HG03280 (cell line): ENCODE data around the gene AMH.
"Not testable (repeated sequence)": the region's sequence is repeated elsewhere in the genome, so short reads cannot be mapped to it uniquely, and the experiment has no call there.

Source experiments
- ATAC-seq: cut with Tn5 transposase; IDR thresholded peaks from one replicate; pipeline ENCODE4 v1.9.1; 2021; ENCODE audit warnings: mild to moderate bottlenecking, moderate library complexity; ENCODE audit not compliant: unreplicated experiment

Gene AMH

DNA sequence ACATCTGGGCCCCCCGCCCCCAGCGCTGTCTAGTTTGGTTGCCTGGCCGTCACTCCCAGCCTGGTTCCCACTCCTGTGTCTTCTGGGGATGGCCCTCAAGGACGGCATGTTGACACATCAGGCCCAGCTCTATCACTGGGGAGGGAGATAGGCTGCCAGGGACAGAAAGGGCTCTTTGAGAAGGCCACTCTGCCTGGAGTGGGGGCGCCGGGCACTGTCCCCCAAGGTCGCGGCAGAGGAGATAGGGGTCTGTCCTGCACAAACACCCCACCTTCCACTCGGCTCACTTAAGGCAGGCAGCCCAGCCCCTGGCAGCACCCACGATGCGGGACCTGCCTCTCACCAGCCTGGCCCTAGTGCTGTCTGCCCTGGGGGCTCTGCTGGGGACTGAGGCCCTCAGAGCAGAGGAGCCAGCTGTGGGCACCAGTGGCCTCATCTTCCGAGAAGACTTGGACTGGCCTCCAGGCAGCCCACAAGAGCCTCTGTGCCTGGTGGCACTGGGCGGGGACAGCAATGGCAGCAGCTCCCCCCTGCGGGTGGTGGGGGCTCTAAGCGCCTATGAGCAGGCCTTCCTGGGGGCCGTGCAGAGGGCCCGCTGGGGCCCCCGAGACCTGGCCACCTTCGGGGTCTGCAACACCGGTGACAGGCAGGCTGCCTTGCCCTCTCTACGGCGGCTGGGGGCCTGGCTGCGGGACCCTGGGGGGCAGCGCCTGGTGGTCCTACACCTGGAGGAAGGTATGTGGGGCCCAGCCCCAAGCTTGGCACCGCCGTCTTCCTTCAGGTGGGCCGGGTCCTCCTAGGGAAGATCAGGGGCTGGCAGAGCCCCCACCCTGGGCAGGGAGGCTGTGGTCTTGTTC, at the start of gene AMH:
Gene AMH, plus strand, starts transcription at position 314 of the 857 bp plus-strand sequence. Its CDS starts 10 bp downstream, at position 324.
- ATAC-seq: no peak

DNA sequence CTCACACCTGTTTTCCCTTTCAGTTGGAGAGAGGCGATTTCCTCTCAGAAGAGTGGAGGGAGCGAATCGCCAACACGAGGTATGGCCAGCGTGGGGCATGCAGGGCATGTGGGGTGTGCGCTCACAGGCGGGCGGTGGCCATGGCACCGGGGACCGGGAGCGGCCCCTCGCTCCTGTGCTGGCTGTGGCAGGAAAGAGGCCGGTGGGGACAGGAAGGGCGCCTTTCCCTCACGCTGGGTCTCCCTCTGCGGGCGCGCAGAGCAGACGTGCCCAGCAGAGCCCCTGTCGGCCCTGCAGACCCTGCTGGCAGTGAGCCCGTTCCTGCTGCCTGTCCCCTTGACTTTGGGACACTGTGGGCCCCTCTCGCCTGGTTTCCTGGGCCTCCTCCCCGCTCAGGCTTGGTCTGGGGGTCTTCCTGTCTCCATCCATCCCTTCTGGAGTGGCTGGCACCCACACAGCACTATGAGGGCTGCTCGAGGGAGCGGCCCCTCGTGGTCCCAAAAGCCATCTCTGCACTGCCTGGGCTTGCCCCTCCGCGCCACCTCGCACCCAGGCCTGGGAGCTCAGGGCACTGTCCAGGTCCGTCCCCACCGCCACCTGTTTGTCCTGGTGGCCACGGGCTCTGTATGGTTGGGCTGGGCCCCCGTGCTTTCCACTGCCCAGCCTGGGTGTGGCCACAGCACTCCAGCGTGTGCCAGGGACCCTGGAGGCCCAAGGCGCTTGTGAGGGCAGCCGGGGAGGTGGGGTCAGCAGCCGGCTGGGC, 49.1 kb upstream of the AMH start:
- no peak for ATAC-seq

DNA sequence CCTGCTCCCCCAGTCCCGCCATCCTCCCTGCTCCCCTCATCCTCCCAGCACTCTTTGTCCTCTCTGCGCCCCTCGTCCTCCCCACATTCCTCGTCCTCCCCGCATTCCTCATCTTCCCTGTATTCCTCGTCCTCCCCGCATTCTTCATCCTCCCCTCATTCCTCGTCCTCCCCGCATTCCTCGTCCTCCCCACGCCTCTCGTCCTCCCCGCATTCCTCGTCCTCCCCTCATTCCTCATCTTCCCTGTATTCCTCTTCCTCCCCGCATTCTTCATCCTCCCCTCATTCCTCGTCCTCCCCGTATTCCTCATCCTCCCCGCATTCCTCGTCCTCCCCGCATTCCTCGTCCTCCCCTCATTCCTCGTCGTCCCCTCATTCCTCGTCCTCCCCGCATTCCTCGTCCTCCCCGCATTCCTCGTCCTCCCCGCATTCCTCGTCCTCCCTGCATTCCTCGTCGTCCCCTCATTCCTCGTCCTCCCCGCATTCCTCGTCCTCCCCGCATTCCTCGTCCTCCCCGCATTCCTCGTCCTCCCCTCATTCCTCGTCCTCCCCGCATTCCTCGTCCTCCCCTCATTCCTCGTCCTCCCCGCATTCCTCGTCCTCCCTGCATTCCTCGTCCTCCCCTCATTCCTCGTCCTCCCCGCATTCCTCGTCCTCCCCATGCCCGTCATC, 48.4 kb upstream of the AMH start:
- ATAC-seq: not testable (repeated sequence)

DNA sequence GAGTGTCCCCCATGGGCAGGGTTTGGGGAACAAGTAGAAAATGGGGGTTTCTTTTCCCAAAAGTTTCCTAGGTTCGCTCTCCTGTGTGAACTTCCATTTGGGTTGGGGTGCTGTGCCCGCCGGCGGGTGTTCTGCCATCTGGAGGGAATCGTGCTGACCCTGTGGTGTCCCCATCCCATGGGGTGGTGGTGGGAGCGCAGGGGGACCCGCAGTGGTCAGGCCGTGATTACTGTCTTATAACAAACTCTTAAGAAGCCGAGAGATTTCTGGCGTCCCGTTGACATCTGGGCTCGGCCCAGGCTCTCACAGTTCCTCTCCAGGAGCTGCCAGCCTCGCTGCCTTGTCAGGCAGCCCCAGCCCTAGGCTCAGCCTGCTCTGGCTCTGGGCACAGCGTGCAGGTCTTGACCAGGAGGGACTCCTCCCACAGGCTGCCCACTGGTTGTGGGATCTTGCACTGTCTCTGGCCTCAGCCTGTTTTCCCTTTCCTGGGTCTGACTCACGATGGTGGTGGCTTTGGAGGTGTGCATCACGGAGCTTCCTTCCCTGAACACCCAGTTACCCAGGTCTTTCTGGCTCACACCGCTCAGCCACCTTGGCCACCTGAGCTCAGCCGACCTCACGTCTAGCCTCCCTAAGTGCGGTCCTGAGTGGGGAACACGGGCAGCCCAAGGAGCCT, 47.5 kb upstream of the AMH start:
- no peak for ATAC-seq

DNA sequence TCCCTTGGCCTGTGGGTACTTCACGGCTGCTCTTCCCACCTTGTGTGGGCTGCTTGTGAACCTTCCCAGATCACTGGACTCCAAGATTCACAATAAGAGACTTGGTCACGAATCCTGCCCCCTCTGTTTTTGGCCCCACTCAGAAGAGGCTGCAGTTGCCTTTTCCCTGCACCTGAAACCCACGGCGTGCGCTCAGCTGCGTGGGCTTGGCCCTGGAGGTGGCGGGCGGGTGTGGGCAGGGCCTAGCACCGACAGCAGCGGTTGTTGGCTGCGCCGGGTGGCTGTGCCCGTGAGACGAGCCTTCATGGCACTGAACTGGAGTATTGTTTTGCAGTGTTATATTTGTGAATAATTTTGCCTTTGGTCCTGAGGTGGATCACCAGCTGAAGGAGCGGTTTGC, 46.8 kb upstream of the AMH start:
- no peak for ATAC-seq

DNA sequence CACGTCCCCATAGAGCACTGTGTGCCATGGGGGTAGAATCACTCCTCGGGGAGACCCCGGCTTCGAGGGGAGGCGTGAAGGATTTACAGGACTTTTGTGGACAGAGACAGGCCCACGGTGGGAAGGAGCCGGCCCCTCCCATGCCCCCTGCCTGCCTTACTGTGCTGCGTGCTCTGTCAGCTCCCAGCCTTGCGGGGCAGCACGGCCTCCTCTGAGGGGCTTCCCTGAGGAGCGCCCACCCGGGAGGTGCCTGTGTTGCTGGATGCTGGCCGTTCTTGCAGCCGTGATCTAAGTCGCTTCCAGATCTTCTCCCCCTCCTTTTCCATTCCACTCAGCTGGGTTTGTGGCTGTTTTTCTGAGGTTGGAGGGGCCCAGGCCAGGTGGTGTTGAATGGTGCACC, 42.1 kb upstream of the AMH start:
- ATAC-seq: no peak

DNA sequence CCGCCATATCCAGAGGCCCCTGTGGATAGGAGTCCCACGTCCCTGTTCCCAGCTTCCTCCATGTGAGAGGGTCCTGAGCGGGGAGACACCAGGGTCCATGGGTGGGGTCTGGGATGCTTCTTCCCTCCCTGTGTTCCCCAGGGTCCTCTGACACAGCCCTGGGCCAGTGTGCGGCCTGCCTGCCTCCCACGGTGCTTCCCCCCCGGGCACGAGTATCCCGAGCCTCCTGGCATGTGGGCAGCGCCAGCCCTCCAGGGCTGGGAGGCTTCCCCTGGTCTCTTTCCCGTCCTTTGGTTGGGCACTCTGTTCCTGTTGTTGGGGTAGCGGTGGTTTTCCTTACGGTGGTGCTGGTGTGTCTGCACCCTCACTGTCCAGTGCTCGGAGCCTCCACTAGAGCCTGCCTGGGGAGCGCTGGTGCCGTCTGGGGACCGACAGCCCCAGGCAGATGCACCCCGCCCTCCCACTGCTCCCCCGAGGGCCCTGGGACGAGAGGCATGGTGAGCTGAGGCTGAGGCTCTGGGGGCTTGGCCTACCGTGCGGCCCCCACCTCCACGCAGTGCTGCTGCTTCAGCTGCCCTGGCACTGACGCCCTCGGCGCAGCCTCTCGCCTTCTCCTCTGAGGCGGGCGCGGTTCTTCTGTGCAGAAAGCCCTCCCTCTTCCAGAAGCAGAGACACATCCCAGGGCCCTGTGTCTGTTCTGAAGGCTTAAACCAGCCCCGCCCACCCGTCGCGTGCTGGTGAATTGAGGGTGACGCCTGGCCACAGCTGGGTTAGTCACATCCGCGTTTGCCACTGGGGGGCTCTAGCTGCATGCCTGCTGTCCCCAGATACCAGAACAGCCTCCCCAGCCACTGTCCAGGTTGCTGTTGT, 40.9 kb upstream of the AMH start:
- no peak for ATAC-seq

DNA sequence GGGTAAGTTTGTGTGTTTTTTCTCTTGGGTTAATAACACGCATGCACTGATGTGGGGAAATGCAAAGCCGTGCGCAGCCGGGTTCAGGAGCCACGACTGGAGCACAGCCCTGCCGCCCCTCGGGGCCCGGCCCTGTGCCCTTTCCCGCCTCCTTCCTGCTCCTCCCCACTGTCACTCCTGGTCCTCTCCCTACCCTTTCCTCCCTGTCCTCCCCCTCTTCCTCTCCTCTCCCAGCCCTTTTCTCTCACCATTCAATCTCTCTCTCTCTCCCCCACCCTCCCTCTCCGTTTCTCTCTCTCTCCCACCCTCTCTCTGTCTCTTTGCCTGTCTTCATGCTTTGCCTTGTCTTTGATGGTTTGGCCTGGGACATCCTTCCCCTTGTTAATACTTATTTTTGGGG, 40.1 kb upstream of the AMH start:
- ATAC-seq: no peak

DNA sequence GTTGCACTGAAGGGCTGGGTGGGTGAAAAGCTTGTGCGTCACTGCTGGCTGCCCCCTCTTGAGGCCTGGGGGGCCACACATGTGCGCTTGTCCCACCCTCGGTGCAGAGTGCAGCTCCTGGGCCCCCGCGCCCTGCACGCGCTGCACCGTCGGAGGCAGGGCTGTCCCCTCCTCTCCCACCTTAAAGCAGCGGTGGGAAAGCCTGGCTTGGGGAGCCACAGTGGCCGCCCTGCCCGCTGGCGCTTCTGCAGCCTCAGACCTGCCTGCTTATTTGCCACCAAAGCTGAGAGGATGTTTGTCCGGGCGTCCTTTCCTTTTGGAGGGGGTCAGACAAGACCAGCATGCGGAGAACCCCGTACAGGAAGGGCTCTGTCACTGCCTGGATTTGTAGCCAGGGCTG, 39.7 kb upstream of the AMH start:
- ATAC-seq: no peak

DNA sequence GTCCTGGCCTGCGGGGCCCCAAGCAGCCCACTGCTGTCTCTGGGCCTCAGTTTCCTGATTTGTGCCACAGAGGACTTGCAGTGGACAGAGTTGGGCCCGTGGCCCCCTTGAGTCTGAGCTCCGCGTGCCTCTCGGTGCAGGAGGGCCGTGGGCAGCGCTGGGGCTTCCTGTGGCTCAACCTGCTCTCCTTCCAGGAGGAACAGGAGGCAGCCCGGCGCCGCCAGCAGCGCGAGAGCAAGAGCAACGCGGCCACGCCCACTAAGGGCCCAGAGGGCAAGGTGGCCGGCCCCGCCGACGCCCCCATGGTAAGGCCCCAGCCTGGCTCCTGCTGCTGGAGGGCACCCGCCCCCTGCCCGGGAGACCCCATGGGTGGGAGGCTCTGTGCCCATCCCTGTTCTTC, 38.9 kb upstream of the AMH start:
- ATAC-seq: no peak

DNA sequence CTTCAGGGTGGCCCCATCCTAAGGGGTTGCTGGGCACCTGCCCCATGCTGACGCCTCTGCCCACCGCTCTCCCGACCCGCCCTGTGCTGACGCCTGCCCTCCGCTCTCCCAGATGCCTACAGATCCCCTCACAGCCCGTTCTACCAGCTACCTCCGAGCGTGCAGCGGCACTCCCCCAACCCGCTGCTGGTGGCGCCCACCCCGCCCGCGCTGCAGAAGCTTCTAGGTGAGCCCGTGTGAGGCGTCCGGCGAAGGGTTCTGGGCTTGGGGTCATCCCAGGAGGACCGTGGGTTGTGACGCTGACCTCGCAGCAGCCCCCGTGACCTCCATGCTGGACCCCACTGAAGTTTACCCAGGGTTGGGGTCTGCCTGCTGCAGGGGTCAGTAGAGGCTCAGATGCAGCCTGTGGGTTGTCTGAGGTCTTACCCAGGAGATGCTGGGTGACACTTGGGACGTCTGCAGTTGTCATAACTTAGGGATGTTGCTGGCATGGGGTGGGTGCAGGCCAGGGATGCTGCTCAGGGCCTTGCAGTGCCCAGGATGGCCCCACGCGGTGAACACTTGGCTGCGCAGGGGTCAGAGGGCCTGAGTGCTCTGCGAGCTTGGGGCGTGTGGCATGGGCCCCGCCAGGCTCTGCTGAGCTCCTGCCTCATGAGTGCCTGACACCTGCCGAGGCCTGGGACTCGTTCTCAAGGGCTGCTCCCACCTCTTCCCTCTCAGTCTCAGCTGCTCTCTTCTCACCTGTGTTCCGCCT, 38.0 kb upstream of the AMH start:
- ATAC-seq: no peak

DNA sequence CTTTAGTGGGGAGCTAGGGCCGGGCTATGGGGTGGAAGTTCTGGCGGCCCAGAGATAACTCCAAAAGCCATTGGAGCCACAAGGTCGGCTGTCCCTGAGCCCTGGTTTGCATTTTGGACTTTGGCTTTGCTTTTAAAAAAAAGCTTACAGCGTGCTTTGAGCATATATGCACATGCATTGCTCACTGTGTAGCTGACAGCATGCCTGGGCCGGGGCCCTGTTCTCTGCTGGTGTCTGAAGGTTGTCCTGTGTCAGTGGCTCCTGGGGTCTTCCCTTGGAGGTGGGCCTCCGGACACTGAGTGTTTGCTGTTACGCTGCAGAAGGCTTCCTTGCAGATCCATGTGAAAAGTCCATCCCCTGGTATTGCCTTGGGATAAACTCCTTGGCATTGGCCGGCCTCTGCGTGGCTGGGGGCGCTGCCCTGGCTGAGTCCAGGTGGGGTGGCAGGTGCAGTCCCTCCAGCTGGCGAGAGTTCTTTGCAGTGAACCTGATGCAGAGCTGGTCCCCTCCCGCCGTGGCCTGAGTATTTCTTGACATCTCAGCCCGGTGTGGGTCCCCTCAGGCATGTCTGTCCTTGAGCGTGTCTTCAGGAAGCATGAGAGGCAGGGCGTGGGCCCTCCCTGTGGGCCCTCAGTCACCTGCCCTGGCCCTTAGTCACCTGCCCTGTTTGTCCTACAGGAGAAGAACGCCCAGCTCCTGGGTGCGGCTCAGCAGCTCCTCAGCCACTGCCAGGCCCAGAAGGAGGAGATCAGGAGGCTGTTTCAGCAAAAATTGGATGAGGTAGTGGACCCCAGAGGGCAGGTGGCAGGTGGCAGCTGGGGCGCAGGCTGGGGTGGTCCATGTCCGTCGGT, 36.0 kb upstream of the AMH start:
- ATAC-seq: no peak

DNA sequence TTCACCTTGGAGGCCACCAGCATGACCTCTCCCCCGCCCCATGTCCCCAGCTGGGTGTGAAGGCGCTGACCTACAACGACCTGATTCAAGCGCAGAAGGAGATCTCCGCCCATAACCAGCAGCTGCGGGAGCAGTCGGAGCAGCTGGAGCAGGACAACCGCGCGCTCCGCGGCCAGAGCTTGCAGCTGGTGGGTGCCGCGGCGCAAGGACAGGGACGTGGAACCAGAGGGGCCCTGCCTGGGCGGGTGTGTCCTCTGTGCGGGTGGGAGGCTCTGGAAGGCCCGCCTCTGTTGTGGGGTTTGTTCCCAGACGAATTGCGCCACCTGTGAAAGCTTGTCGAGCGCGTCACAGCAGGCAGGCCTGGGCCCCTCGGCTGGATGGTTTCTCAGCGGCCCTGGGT, 35.3 kb upstream of the AMH start:
- no peak for ATAC-seq

DNA sequence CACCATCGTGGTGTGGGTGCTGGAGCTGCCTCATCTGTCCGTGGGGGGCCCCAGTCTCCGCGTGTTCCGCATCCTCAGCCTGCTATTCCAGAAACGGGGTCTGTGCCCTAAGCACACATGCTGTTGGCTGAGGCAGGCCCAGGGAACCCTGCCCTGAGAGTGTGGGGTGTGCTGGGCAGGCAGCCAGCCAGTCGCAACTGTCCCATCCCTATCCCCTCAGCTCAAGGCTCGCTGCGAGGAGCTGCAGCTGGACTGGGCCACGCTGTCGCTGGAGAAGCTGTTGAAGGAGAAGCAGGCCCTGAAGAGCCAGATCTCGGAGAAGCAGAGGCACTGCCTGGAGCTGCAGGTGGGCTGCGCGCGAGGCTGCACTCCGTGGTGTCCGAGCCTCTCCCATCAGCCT, 34.9 kb upstream of the AMH start:
- no peak for ATAC-seq

DNA sequence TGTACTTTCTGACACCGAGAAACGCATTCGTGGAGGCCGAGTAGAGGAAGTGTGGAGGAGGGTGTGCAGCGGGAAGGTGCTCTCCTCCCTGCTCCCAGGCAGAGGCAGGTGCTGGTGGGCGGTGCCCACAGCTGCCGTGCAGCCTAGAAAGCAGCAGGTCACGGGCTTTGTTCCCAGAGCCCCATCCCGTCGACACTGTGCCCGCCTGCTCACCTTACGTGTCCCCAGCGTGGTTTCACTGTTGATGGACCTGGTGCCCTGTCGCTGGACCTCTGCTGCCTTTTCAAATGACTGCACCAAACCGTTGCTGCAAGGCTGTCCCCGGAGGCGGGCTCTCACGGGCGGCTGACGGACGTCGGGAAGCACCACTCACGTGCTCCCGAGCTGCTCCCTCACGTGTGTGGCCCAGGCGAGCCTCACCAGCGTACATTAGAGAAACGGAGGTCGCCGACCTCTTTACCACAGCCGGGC, 33.8 kb upstream of the AMH start:
- ATAC-seq: no peak

DNA sequence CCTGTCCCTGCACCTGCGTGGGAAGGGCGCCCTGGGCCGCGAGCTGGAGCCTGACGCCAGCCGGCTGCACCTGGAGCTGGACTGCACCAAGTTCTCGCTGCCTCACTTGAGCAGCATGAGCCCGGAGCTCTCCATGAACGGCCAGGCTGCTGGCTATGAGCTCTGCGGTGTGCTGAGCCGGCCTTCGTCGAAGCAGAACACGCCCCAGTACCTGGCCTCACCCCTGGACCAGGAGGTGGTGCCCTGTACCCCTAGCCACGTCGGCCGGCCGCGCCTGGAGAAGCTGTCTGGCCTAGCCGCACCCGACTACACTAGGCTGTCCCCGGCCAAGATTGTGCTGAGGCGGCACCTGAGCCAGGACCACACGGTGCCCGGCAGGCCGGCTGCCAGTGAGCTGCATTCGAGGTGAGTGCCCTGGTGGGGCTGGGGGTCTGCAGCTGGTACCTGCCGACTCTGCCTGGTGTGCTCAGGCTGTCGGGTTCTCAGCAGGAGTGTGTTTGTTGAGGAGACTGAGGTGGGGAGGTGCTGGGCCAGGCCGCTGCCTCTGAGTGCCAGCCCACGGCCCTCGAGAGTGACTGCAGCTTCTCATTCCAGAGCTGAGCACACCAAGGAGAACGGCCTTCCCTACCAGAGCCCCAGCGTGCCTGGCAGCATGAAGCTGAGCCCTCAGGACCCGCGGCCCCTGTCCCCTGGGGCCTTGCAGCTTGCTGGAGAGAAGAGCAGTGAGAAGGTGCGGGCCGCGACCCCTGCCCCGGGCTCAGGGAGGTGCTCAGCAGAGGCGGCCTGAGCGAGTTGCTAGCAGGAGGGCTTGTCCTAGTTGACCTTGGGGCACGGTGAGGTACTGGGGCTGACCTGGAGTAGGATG, 32.5 kb upstream of the AMH start:
- no peak for ATAC-seq

DNA sequence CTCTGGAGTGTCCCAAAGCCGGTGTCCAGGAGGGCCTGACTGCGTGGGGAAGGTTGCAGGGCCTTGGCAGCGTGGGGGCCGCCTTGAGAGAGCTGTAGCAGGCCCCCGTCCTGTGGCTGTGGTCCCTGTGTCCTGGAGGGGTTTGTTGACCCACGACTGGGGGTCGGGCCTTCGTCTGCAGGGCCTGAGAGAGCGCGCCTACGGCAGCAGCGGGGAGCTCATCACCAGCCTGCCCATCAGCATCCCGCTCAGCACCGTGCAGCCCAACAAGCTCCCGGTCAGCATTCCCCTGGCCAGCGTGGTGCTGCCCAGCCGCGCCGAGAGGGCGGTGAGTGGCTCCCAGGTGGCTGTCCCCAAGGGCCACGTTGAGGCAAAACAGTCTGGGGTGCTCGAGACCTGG, 31.5 kb upstream of the AMH start:
- no peak for ATAC-seq

DNA sequence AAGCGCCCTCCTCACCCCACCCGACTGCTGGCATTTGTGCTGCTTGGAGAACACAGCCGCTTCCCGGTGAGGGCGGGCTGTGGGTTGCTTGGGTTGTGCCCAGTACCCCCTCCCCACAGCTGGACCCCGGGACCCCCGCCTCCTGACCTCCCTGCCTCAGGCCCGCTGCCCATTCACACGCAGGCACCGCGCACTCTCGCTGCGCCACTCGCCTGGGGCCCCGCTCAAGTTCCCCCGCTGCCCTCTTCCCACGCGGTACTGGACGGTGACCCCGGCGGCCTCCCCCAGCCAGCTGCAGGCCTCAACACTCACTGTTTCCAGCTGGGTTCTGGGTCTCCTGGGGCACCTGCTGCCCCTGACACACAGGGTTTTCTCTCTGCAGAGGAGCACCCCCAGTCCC, 29.4 kb upstream of the AMH start:
- no peak for ATAC-seq
